ENCODE results near the gene ALPL.

The ALPL gene

GRCh38 chr1:21618561-21619374, 109.5 kb downstream of the ALPL start:
- no peak for DNase-seq (ENCODE audit: low read depth)

GRCh38 chr1:21619375-21619947, 110.2 kb downstream of the ALPL start:
- DNase-seq (ENCODE audit: low read depth): no peak

GRCh38 chr1:21620011-21620410, 110.8 kb downstream of the ALPL start:
- no peak for DNase-seq (ENCODE audit: low read depth)

GRCh38 chr1:21620496-21620895, 111.3 kb downstream of the ALPL start:
- no peak for DNase-seq (ENCODE audit: low read depth)

GRCh38 chr1:21621051-21621450, 111.8 kb downstream of the ALPL start:
- DNase-seq (ENCODE audit: low read depth): no peak

GRCh38 chr1:21621761-21622436, 112.7 kb downstream of the ALPL start:
- DNase-seq (ENCODE audit: low read depth): no peak

- peak; percentile 18 for DNase-seq (ENCODE audit: low read depth)
These were observed 113.5 kb downstream of the ALPL start for GRCh38 chr1:21622466-21623315.

- DNase-seq (ENCODE audit: low read depth): no peak
These were observed 114.3 kb downstream of the ALPL start for GRCh38 chr1:21623410-21623961.

- no peak for DNase-seq (ENCODE audit: low read depth)
These were observed 115.6 kb downstream of the ALPL start for GRCh38 chr1:21624571-21625389.

- no peak for DNase-seq (ENCODE audit: low read depth)
These were observed 116.4 kb downstream of the ALPL start for GRCh38 chr1:21625390-21626190.

- no peak for DNase-seq (ENCODE audit: low read depth)
These were observed 117.7 kb downstream of the ALPL start for GRCh38 chr1:21626921-21627339.
